Raji (cell line): ENCODE results near the gene FAIM2.

ENCODE experiments used
- POLR2A ChIP-seq: IDR thresholded peaks from 2 replicates; pipeline ENCODE4 v1.6.1; 2011; ENCODE audit warnings: low read depth, low read length, control low read depth; ENCODE audit not compliant: insufficient read depth

Gene FAIM2

GRCh38 chr12:49910331-49911212 lies 6.9 kb upstream of the FAIM2 start:
- no peak for TF ChIP-seq POLR2A

- TF ChIP-seq POLR2A, result no peak
Measured at GRCh38 chr12:49909826-49910225, 6.1 kb upstream of the FAIM2 start.

GRCh38 chr12:49909356-49909755 lies 5.7 kb upstream of the FAIM2 start:
- TF ChIP-seq POLR2A, result no peak

- no peak for TF ChIP-seq POLR2A
Measured at GRCh38 chr12:49907352-49907751, 3.7 kb upstream of the FAIM2 start.

- TF ChIP-seq POLR2A, result no peak
Measured at GRCh38 chr12:49905718-49906314, 2.1 kb upstream of the FAIM2 start.

GRCh38 chr12:49904601-49905000 lies 901 bp upstream of the FAIM2 start:
- TF ChIP-seq POLR2A, result no peak

- no peak for TF ChIP-seq POLR2A
Measured at GRCh38 chr12:49903351-49903699, 375 bp downstream of the FAIM2 start.

- no peak for TF ChIP-seq POLR2A
Measured at GRCh38 chr12:49902399-49903350, 1.0 kb downstream of the FAIM2 start.

GRCh38 chr12:49901986-49902385 lies 1.7 kb downstream of the FAIM2 start:
- no peak for TF ChIP-seq POLR2A

- TF ChIP-seq POLR2A, result no peak
Measured at GRCh38 chr12:49901026-49901425, 2.7 kb downstream of the FAIM2 start.

GRCh38 chr12:49900371-49900770 lies 3.3 kb downstream of the FAIM2 start:
- TF ChIP-seq POLR2A, result no peak

GRCh38 chr12:49899921-49900320 lies 3.8 kb downstream of the FAIM2 start:
- no peak for TF ChIP-seq POLR2A

GRCh38 chr12:49899286-49899843 lies 4.3 kb downstream of the FAIM2 start:
- no peak for TF ChIP-seq POLR2A

GRCh38 chr12:49897276-49897675 lies 6.4 kb downstream of the FAIM2 start:
- no peak for TF ChIP-seq POLR2A

GRCh38 chr12:49895773-49896172 lies 7.9 kb downstream of the FAIM2 start:
- TF ChIP-seq POLR2A, result no peak
